Head of caudate nucleus (tissue), 42 donors: Measurements from ENCODE around the gene PRPF8.
"Not testable (repeated sequence)": the region's sequence is repeated elsewhere in the genome, so short reads cannot be mapped to it uniquely, and the experiment has no call there.

ENCODE experiments used
- DNase-seq, 42 donors: peaks; one replicate each; pipeline versions ENCODE4 v3.0.0 to v3.0.0-alpha.2; 2020 to 2021; ENCODE audit warnings: mixed read lengths in 7 of 42
- intact Hi-C: fragments of 100-400 bp; cut with DNase I; formaldehyde crosslinking; loops from one replicate; pipeline ENCODE4 v1.15.0; 2022

The PRPF8 gene

GRCh38 chr17:1718362-1719165, 33.9 kb upstream of the PRPF8 start:
- intact Hi-C loops = loop anchor here (10.0 kb wide), 2 partner anchors 144 to 326 kb away; partner anchors contain the start of gene OVCA2
- no peak for DNase-seq

- DNase-seq = peak; percentile 80 to 96 (median 93)
- intact Hi-C loops = loop anchor here (2.0 to 10.0 kb wide), 3 partner anchors 32 to 328 kb away; partner anchors contain the start of genes OVCA2 and PRPF8
Measured at GRCh38 chr17:1716912-1717695, 32.4 kb upstream of the PRPF8 start.

- intact Hi-C loops = loop anchor here (2.0 to 10.0 kb wide), 3 partner anchors 31 to 329 kb away; partner anchors contain the start of genes OVCA2 and PRPF8
- peak; percentile 99 to 100 (median 100) for DNase-seq
Measured at GRCh38 chr17:1716076-1716911, 31.6 kb upstream of the PRPF8 start.

GRCh38 chr17:1715803-1716075, 31.1 kb upstream of the PRPF8 start:
- no peak for DNase-seq
- intact Hi-C loops = loop anchor here (2.0 to 10.0 kb wide), 3 partner anchors 31 to 329 kb away; partner anchors contain the start of genes OVCA2 and PRPF8

- intact Hi-C loops = loop anchor here (10.0 kb wide), 2 partner anchors 140 to 330 kb away; partner anchors contain the start of gene OVCA2
- DNase-seq = peak in 21 of 42 donors; percentile 19 to 89 (median 48)
Measured at GRCh38 chr17:1714980-1715802, 30.5 kb upstream of the PRPF8 start.

- intact Hi-C loops = loop anchor here (10.0 kb wide), 2 partner anchors 140 to 330 kb away; partner anchors contain the start of gene OVCA2
- DNase-seq = peak; percentile 62 to 95 (median 81)
Measured at GRCh38 chr17:1714427-1714979, 29.8 kb upstream of the PRPF8 start.

- intact Hi-C loops = loop anchor here (10.0 kb wide), 2 partner anchors 139 to 331 kb away; partner anchors contain the start of gene OVCA2
- DNase-seq = peak in 11 of 42 donors; percentile 35 to 64 (median 46)
Measured at GRCh38 chr17:1713878-1714426, 29.3 kb upstream of the PRPF8 start.

- no peak for DNase-seq
- intact Hi-C loops = loop anchor here (10.0 kb wide), 2 partner anchors 139 to 331 kb away; partner anchors contain the start of gene OVCA2
Measured at GRCh38 chr17:1713160-1713877, 28.7 kb upstream of the PRPF8 start.

- intact Hi-C loops = loop anchor here (10.0 kb wide), 2 partner anchors 137 to 333 kb away; partner anchors contain the start of gene OVCA2
- DNase-seq = no peak
Measured at GRCh38 chr17:1712271-1712670, 27.6 kb upstream of the PRPF8 start.

- intact Hi-C loops = loop anchor here (10.0 kb wide), 2 partner anchors 137 to 333 kb away; partner anchors contain the start of gene OVCA2
- no peak for DNase-seq
Measured at GRCh38 chr17:1711804-1712203, 27.1 kb upstream of the PRPF8 start.

- intact Hi-C loops = loop anchor here (10.0 kb wide), 2 partner anchors 136 to 334 kb away; partner anchors contain the start of gene OVCA2
- peak in 1 of 42 donors; percentile 50 for DNase-seq
Measured at GRCh38 chr17:1710807-1711553, 26.3 kb upstream of the PRPF8 start.

GRCh38 chr17:1709971-1710806, 25.5 kb upstream of the PRPF8 start, which contains the start of gene TLCD2:
Gene TLCD2 (minus strand): TSS chr17:1710377. CDS start chr17:1710242, 135 bp downstream.
- intact Hi-C loops = loop anchor here (10.0 kb wide), 2 partner anchors 135 to 335 kb away; partner anchors contain the start of gene OVCA2
- peak in 18 of 42 donors; percentile 20 to 64 (median 38) for DNase-seq

- intact Hi-C loops = no loop called here
- DNase-seq = no peak
Measured at GRCh38 chr17:1709403-1709951, 24.8 kb upstream of the PRPF8 start.

- DNase-seq, intact Hi-C loops: not testable (repeated sequence)
Measured at GRCh38 chr17:1708791-1709346, 24.2 kb upstream of the PRPF8 start.
